Measurements from ENCODE around the gene GOLM1.

Gene GOLM1

DNA sequence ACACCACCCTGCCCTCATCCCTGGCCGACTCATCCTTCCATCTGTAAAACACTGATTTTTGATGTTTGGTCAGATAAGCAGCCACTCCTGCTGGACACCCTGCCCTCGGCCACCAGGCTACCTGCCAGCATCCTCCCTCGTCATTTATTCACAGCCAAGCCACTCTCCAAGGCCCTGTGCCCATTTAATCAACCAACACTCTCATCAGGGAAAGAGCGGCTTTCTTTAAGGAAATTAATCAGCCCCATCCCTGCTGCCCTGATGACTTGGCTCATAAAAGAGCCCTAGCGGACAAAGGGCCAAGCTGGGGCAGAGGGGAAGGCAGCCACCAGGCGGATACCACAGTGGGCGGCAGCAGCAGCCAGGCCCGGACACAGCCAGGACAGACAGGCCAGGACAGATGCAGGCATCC is 52.4 kb downstream of the GOLM1 start:
- in situ Hi-C loops (cut with MboI; ENCODE audit: low sequenced_read_pairs): no loop called here

DNA sequence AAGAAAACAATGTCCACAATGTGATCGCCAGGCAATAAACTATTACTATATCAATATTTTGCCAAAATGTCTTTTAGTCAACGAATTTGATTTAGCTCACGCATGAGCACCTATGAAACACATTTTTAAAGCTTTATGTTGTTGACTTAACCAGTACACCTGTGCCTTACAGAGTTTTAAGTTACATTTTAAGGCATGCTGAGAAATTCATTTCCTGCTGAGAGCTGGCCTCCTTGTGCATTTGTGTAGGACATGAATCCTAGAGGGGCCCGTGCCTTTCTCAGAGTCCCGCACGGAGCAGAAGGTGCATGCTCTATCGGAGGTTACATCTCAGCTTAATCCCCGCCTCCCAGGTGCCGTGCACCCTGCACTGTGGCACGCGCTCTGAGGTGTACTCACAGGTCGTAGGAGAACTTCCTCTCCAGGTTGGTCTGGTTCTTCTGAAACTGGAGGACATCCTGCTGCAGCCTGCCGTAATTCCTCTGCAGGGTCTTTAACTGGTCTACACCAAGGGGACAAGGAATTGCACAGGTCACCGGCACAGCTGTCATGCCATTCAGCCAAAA is 53.2 kb downstream of the GOLM1 start:
- in situ Hi-C loops (cut with MboI; ENCODE audit: low sequenced_read_pairs): no loop called here

DNA sequence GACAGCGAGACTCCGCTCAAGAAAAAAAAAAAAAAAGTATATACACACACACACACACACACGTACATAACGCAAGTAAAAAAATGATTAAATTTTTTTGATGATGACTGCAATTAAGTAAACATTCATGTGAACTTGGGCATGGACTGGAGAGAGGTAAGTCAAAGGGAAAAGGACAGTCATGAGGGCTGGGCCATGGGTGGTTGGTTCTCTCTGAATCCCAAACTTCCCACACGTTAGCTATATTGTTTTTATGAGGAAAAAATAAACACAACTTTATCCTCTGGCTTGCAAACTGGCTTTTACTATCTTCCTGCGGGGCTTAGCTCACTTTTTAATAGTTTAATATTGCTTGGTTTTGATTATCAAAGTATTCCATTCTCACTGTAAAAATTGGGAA is 53.7 kb downstream of the GOLM1 start:
- in situ Hi-C loops (cut with MboI; ENCODE audit: low sequenced_read_pairs): no loop called here

DNA sequence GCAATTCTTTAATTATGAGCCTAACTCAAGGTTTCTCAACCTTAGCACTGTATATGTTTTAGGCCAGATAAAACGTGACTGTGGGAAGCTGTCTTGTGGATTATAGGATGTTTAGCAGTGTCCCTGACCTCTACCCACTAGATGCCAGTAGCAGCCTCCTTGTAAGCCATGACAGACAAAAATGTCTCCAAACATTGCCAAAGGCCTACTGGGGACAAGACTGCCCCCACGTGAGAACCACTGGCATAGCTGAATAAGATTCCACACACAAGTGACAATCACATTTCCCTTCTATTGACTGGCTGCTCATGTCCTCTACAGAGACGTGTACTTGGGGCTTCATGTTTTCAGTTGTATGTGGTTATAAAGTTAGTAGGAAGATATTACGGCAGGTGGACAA is 55.4 kb downstream of the GOLM1 start:
- in situ Hi-C loops (cut with MboI; ENCODE audit: low sequenced_read_pairs): no loop called here

DNA sequence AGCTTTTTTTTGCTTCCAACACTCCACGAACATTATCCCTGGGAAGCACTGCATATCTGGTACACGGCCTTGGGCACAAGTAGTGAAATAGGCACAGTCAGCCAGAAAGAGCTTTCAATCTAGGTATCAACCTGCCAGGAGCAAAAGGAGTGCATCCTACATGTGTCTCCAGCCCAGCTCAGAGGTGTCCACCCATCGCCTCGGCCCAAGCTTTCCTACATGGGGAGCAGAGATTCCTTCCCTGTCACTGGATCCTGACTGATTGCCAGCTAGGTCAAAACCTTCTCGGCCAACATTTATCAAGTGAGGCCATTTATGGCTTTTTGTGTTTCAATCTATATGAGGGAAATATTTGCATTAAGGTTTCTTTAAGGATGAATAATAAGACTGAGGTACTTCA is 55.8 kb downstream of the GOLM1 start:
- in situ Hi-C loops (cut with MboI; ENCODE audit: low sequenced_read_pairs): no loop called here

DNA sequence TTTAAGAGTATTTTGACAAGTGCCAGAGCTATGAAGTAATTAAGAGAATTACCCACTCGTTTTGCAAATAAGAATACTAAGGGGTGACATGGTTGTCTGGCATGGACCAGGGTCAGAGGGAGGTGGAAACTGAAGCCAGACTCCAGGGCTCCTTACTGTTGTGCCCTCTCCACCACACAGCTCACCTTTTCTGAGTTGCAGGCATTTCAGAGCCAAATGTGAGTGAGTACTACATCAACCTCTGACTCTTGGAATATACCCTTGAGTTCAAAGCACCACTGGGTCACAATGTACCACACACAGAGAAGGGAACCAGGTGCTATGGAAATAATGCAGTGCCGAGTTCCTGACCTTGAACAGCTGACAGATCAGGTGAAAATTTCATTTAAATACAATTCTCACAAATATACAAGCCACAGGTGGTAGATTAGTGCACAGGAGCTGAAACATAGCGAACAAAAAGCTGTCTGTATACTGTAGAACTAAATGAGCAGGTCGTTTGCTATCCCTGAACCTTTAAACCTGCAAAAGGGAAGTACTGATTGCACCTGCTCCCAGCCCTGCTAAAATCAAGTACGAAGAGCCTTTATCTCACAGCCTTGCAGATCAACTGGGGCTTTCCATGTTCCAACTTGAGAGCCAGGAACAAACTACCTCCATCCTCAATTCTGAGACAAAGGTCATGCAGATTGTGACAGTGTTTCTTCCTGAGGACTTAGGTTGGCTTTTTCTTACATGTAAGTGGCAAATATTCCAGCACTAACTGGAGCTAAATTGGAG is 57.0 kb downstream of the GOLM1 start:
- in situ Hi-C loops (cut with MboI; ENCODE audit: low sequenced_read_pairs): no loop called here

DNA sequence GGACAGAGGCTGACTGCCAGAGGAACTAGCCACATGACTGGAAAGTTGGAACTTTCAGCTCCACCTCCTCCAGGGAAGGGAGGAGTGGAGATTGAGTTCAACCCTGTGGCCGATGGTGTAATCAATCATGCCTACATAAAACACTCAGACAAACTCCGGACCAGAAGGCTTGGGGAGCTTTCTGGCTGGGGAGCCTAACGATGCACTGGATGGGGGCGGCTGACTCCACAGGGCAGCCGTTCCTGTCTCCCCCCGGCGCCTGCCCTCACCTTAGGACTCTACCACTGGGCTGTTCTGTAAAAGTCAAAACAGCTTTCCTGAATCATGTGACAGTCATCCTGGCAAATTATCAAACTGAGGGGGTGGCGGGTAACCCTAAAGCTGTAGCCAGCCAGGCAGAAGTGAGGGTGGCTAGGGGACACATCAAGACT is 58.0 kb downstream of the GOLM1 start:
- in situ Hi-C loops (cut with MboI; ENCODE audit: low sequenced_read_pairs): no loop called here

DNA sequence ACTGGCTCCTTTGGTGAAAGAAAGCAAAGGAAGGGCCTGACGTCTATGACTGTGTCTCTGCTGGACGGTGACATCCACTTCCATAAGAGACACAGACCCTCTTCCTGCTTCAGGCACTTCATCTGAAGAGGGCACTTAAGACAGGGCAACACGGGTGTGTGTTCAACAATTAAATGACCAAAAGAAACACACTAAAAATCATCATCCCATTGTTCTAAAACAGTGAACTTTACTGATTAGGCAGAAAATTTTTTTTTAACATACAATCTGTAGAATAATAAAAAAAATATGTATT is 58.5 kb downstream of the GOLM1 start:
- in situ Hi-C loops (cut with MboI; ENCODE audit: low sequenced_read_pairs): no loop called here

DNA sequence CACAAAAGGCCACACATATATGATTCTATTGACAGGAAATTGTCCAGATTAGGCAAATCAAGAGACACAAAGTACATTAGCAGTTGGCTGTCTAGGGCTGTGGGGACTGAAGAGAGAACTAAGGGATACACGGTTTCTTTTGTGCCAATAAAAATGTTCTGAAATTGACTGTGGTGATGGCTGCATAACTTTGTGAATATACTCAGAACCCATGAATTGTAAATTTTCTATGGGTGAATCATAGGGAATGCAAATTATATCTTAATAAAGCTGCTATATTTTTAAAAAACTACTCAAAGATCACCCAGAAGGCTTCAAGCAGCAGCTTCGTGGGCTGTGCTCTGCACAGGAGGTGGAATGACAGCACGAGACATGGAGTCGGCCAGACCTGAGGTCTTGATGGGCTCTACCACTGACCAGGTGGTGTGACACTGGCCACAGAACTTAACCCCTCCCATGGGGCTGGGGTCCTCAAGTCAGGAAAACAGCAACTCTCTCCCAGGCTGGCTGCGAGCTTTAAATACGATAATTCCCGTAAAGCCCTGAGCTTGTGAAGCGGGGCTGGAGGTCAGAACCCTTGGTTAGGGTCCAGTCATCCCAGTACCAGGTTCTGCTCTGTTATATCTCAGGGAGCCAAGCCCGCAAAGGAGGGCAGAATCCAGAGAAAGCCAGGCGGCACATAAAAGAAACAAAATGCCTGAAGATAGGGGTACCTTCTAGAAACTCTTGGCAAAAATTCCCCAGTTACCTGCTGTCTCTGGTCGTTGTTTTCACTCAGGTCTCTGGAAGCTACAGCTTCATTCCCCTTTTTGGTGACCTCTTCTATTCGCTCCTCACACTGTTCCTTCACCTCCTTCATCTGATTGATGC is 59.1 kb downstream of the GOLM1 start:
- in situ Hi-C loops (cut with MboI; ENCODE audit: low sequenced_read_pairs): no loop called here

DNA sequence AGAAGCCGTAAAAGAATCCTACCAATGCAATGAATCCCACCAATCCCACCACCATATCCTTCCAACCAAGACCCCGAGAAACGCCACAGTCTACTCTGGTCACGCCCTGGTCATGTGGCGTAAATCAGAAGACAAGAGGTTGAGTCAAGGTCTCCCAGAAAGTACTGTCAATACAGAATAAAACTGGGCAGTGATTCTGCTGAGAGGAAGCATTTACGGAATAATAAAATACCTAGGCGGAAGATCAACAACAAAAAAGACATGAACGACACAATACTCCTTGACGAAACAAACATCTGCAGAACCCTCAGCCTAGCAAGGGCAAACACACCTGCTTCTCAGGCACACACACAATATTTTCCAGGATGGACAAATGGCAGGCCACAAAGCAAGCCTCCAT is 62.8 kb downstream of the GOLM1 start:
- in situ Hi-C loops (cut with MboI; ENCODE audit: low sequenced_read_pairs): no loop called here

DNA sequence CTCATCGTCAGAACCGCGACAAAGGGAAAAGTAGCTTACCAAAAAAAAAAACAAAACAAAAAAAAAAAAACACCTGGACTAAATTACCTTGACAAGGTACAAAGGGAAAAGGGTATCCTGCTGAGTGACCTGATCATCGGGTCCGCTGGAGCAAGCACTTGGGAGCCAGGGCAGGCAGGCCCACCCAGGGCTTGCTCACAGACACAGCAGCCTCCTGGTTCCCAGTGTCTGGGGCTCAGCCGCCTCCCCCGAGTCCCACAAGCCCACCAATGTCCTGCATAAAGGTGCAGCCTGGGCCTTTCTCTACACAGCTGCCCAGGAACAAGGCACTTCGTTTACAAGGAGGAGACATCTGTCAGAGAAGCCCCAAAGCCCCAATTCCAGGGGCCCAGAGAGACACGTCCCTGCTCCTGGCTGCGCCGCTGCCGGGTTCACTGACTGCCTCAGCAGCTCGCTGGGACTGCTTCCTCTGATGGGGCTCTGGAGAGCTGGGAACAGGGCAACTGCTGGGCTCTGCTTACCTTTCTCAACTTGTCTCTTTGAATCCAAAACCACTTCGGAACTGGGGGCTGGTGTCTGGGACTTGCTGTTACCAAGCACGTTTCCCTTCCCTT is 63.4 kb downstream of the GOLM1 start:
- in situ Hi-C loops (cut with MboI; ENCODE audit: low sequenced_read_pairs): no loop called here

DNA sequence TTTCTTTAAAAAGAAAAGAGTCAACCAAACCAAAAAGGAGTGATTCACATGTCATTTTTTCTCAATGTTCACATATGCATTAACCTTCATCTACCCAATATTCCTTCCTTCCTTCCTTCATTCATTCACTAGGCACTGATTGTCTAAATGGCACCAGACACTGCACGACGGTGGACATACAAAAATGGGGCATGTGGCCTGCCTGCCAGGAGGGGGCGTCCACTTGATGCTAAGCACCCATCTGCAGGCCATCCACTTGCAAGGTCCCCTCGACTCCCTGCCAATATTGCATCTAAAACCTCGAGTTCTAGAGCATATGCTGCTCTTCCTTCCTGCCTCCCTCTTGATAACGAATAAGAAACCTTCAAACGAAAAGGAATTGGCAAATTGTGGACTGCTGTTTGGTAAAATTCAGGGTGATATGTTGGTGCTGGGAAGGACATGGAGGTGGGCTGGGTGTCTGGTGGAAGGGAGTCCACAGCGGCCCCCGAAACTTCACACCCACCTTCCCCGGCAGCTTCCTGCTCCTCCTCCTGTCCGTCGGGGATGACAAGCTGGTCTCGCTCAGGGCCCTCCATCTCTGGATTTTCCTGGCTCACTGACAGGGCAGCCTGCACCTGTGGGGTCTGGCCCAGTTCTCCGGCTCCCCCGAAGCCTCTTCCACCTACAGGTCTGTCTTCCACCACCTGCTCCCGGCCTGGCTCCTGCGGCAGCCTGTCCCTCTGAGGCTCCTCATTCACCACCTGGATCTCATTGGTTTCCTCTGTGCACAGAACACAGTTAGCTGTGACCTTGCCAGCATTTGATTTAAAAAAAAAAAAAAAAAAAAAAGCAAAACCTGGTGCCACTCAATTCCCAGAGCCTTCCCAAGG is 64.3 kb downstream of the GOLM1 start:
- in situ Hi-C loops (cut with MboI; ENCODE audit: low sequenced_read_pairs): no loop called here

DNA sequence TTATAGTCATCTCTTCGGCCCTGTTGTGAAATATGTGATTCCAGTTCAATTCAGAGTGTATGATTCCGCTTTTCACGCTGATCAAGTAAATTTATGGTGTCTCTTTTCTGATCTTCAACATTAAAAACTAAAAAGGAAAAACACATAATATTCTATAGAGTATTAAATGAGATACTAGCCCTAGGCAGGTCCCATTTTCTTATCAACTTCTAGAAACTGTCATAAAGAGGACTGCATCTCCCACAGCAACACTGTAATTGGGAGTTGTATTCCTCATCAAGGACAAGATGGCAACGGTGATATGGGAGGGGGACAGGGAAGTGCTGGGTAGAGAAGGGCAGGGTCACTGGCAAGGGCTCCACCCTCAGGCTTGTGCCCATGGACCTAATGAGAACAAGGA is 71.6 kb downstream of the GOLM1 start:
- in situ Hi-C loops (cut with MboI; ENCODE audit: low sequenced_read_pairs): no loop called here

DNA sequence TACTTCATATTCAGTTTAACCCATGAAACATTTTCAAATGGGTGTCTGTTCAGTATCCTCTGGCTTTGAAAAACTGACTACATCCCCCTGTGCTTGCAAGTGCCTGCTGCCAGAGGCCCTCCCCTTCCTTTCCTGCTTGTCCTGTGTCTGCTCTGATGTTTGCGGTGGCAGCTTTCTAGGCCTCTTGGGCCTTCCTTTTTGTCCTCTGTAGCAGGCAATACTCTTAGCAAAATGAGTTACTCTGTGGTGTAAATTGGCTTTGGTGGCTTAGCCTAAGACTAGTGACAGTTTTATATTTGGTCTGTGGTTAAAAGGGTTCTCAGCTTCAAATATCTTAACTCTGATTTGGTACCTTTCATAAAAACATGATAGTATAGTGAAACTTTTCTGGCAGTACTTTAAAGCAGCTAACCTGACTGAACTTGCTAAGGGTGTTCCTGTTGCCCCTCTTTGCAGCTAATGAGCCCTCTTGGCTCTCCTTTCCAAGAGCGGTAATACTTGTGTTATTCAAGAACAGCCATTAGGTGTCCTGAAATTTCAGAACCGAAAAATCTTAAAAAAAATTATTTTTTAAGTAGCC is 76.6 kb downstream of the GOLM1 start:
- in situ Hi-C loops (cut with MboI; ENCODE audit: low sequenced_read_pairs): no loop called here

DNA sequence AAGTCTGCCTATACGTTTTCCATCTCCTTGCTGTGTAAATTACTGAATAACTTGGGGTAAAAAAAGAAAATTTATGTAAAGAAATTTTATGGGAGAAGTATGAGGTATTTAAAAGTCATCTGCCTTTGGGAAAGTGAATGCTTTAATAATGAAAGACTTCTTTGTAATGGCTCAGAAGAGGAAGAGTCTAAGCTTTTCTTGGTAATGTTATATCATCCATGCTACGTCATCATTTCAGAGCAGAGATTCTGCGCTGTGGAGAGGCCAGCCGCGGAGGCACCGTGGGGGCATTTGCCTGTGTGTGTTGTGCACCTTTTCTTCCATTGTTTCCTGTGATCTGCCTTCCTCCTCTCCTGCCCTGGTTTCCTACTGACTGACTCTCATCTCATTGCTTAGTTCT is 78.2 kb downstream of the GOLM1 start:
- in situ Hi-C loops (cut with MboI; ENCODE audit: low sequenced_read_pairs): no loop called here

DNA sequence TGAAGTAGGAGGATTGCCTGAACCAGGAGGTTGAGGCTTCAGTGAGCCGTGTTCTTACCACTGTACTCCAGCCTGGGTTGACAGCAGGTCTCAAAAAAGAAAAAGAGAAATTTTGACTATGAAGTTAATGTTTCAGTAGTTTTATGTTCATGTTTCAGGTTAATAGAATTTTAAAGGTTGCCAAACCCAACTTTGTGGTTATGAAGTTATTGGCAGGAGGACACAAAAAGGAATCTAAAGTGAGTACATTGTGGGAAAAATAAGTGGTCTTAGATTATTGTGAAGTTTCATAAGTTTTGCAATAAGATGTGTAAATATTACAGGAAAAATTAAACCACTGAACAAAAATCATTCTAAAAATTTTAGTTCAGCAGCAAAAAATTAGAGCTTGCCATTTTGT is 78.6 kb downstream of the GOLM1 start:
- in situ Hi-C loops (cut with MboI; ENCODE audit: low sequenced_read_pairs): no loop called here

DNA sequence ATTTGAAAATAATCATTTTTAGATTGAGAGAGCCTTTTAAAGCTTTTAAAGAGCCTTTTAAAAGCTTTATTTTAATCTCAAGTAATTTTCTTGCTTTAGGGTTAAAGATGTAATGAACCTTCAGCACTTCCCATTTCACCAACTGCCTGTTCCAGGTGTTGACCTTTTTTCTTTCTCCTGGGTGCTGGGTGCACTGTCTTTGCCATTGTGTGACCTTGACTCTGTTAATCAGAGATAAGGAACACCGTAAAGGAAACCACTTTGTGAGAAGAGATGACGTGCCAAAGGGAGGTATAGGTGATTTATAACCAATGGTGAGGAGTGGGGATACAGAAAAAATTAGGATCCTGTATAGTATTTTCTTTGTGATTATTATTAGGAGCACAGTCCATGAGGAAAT is 90.2 kb downstream of the GOLM1 start:
- in situ Hi-C loops (cut with MboI; ENCODE audit: low sequenced_read_pairs): no loop called here

DNA sequence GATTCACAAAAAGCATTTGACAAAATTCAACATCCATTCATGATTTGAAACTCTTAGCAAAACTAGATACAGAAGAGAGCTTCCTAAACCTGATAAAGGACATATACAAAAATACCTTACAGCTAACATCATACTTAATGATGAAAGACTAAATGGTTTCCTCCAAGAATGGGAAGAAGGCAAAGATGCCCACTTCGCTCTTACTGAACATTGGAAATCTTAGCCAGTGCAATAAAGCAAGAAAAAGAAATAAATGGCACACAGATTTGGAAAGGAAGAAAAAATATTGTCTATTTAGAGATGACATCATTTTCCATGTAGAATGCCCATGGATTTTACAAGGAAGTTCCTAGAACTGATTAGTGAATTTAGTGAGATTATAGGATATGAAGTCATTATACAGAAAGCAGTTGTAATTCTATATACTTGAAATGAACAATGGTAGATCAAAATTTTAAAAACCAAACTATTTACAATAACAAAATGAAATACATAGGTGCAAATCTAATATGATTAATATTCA is 94.0 kb downstream of the GOLM1 start:
- in situ Hi-C loops (cut with MboI; ENCODE audit: low sequenced_read_pairs): no loop called here

DNA sequence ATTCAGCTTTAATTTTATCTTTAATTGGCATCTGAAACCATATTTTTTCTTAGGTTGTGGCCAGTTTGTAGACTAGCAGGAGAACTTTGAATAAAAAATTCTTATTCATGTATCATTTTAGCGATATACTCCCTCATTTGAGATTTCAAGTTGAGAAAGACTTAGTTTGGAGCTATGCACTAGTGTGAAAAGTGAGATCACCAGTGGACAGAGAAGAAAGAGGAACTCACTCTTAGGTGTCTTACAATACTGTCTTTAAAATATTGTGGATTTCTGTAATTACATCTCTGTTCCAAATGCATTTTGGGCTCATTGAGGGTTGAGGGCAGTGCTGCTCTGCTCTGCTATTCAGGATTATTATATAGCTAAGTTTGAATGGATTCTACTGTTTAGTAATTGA is 103.8 kb downstream of the GOLM1 start:
- in situ Hi-C loops (cut with MboI; ENCODE audit: low sequenced_read_pairs): no loop called here

DNA sequence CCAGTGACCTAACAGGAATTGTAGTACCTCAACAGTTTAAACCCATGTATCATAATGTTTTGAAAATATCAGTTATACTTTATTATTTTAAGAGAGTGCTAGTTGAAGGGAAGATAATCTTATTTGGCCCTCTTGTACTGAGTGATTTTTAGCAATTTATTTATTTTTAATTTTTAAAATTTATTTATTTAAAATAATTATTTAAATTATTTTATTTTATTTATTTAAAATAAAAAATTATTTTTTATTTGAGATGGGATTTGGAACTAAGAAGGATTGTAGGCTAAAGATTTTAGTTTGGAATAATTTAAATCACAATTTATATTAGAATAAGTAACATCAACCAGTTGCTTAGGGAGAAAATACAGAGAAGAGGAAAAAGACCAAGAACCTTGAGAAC is 104.3 kb downstream of the GOLM1 start:
- in situ Hi-C loops (cut with MboI; ENCODE audit: low sequenced_read_pairs): no loop called here
